Gastrocnemius medialis (tissue), 4 donors: ENCODE measurements around the gene WWOX.

Source experiments
- CTCF ChIP-seq, 5 experiments: fragments of 450-650 bp in 3 of 5; fragments of 200-600 bp in 2 of 5; sonication (generic) in 2 of 5; IDR thresholded peaks in 4 of 5; conservative IDR thresholded peaks in 1 of 5; 1 replicate in 4 of 5; 2 replicates in 1 of 5; pipeline ENCODE4 v1.5.1; 2016 to 2019; ENCODE audit warnings: antibody characterized with exemption in 5 of 5, mild to moderate bottlenecking in 3 of 5, moderate library complexity in 3 of 5
- POLR2A ChIP-seq, 2 donors: fragments of 450-650 bp; IDR thresholded peaks; one replicate each; pipeline ENCODE4 v1.6.1; 2017; ENCODE audit warnings: antibody characterized with exemption in 2 of 2, mild to moderate bottlenecking in 2 of 2, moderate library complexity in 2 of 2

GRCh38 chr16:78749745-78750268 lies 650.4 kb downstream of the WWOX start:
- no peak for TF ChIP-seq CTCF (IDR thresholded peaks at IDR 0.05 in 4 of 5, conservative IDR thresholded peaks at IDR 0.05 in 1 of 5)
- no peak for TF ChIP-seq POLR2A (IDR thresholded peaks at IDR 0.05)
